Liver (tissue), 9 donors: ENCODE results near the gene MAPKAP1. TPM values are rescaled to one million over a fixed set of nuclear protein-coding genes. Genes with fewer than 3 reads are reported as not detected.

Source experiments
- DNase-seq: peaks from one replicate; pipeline ENCODE4 v3.0.0-alpha.2; 2017; ENCODE audit warnings: low spot score
- H3K27ac ChIP-seq, 2 donors: one replicate each; pipeline ENCODE4 v1.7.0; 2013; ENCODE audit warnings: inconsistent platforms in 2 of 2, low read length in 2 of 2, control low read depth in 1 of 2, low read depth in 1 of 2, mild to moderate bottlenecking in 1 of 2
- H3K27me3 ChIP-seq, 4 donors: one replicate each; pipeline versions ENCODE4 v1.6.1 to v1.7.0; 2013; ENCODE audit warnings: low read length in 3 of 4, inconsistent platforms in 1 of 4, mild to moderate bottlenecking in 1 of 4, moderate library complexity in 1 of 4; ENCODE audit not compliant: control insufficient read depth in 4 of 4, insufficient read depth in 4 of 4
- H3K36me3 ChIP-seq, 4 donors: one replicate each; pipeline versions ENCODE4 v1.6.1 to v1.7.0; 2013; ENCODE audit warnings: low read length in 3 of 4, mild to moderate bottlenecking in 3 of 4, low read depth in 1 of 4, moderate library complexity in 1 of 4; ENCODE audit not compliant: control insufficient read depth in 4 of 4, insufficient read depth in 3 of 4
- H3K4me1 ChIP-seq, 4 donors: one replicate each; pipeline versions ENCODE4 v1.6.1 to v1.7.0; 2013; ENCODE audit warnings: low read length in 3 of 4, mild to moderate bottlenecking in 3 of 4, moderate library complexity in 1 of 4; ENCODE audit not compliant: control insufficient read depth in 4 of 4, insufficient read depth in 4 of 4
- H3K4me3 ChIP-seq, 3 donors: one replicate each; pipeline versions ENCODE4 v1.6.1 to v1.7.0; 2013; ENCODE audit warnings: low read length in 3 of 3, control low read depth in 1 of 3, low read depth in 1 of 3, mild to moderate bottlenecking in 1 of 3
- H3K9ac ChIP-seq, 2 donors: one replicate each; pipeline ENCODE4 v1.7.0; 2013; ENCODE audit warnings: low read length in 2 of 2, mild to moderate bottlenecking in 2 of 2, moderate library complexity in 2 of 2, control low read depth in 1 of 2, low read depth in 1 of 2
- H3K9me3 ChIP-seq, 4 donors: one replicate each; pipeline versions ENCODE4 v1.6.1 to v1.7.0; 2013; ENCODE audit warnings: low read length in 3 of 4; ENCODE audit not compliant: control insufficient read depth in 4 of 4
- ATF3 ChIP-seq: IDR thresholded peaks from 2 replicates; pipeline ENCODE4 v1.6.1; 2016; ENCODE audit warnings: antibody characterized with exemption
- EGR1 ChIP-seq, 2 donors: IDR thresholded peaks; 2 replicates each; pipeline ENCODE4 v1.6.1; 2016 to 2018; ENCODE audit warnings: antibody characterized with exemption in 2 of 2, low read depth in 2 of 2
- FOXA1 ChIP-seq: IDR thresholded peaks from 2 replicates; pipeline ENCODE4 v1.6.1; 2016; ENCODE audit warnings: antibody characterized with exemption
- FOXA2 ChIP-seq: IDR thresholded peaks from 2 replicates; pipeline ENCODE4 v1.6.1; 2016; ENCODE audit warnings: antibody characterized with exemption
- GABPA ChIP-seq, 2 donors: IDR thresholded peaks in 1 of 2; conservative IDR thresholded peaks in 1 of 2; 2 replicates each; pipeline ENCODE4 v1.6.1; 2016; ENCODE audit warnings: antibody characterized with exemption in 2 of 2, mild to moderate bottlenecking in 1 of 2, moderate library complexity in 1 of 2
- HNF4A ChIP-seq, 2 donors: conservative IDR thresholded peaks; 2 replicates each; pipeline ENCODE4 v1.6.1; 2016; ENCODE audit warnings: antibody characterized with exemption in 2 of 2, mild to moderate bottlenecking in 2 of 2
- HNF4G ChIP-seq: IDR thresholded peaks from 2 replicates; pipeline ENCODE4 v1.6.1; 2016; ENCODE audit warnings: antibody characterized with exemption
- JUND ChIP-seq, 2 donors: IDR thresholded peaks; 2 replicates each; pipeline ENCODE4 v1.6.1; 2016; ENCODE audit warnings: antibody characterized with exemption in 2 of 2
- MAX ChIP-seq: IDR thresholded peaks from 2 replicates; pipeline ENCODE4 v1.6.1; 2016; ENCODE audit warnings: antibody characterized with exemption
- NR2F2 ChIP-seq: IDR thresholded peaks from 2 replicates; pipeline ENCODE4 v1.6.1; 2016; ENCODE audit warnings: antibody characterized with exemption
- RAD21 ChIP-seq, 2 donors: IDR thresholded peaks; 2 replicates each; pipeline ENCODE4 v1.6.1; 2016; ENCODE audit warnings: antibody characterized with exemption in 2 of 2, mild to moderate bottlenecking in 2 of 2
- REST ChIP-seq: IDR thresholded peaks from 2 replicates; pipeline ENCODE4 v1.6.1; 2016; ENCODE audit warnings: antibody characterized with exemption, mild to moderate bottlenecking
- RXRA ChIP-seq, 2 donors: IDR thresholded peaks; 2 replicates each; pipeline ENCODE4 v1.6.1; 2017 to 2018; ENCODE audit warnings: antibody characterized with exemption in 2 of 2, mild to moderate bottlenecking in 1 of 2
- SP1 ChIP-seq: IDR thresholded peaks from 2 replicates; pipeline ENCODE4 v1.6.1; 2018; ENCODE audit warnings: antibody characterized with exemption, mild to moderate bottlenecking
- TAF1 ChIP-seq: conservative IDR thresholded peaks from 2 replicates; pipeline ENCODE4 v1.6.1; 2016; ENCODE audit warnings: antibody characterized with exemption, mild to moderate bottlenecking
- YY1 ChIP-seq: IDR thresholded peaks from 2 replicates; pipeline ENCODE4 v1.6.1; 2016; ENCODE audit warnings: antibody characterized with exemption, mild to moderate bottlenecking
- WGBS: extraction: QIAGEN DNeasy Blood & Tissue Kit; methylation state at CpG from one replicate; pipeline ENCODE4 v1.1.7; 2013; 5-methylcytosine and 5-hydroxymethylcytosine counted together
- polyA plus RNA-seq, 2 donors: library from polyadenylated mRNA; stranded (reverse) in 1 of 2; unstranded in 1 of 2; fragments of 200-250 nt in 1 of 2; fragments of >200 nt in 1 of 2; fragmentation: Nextera tagmentation in 1 of 2; extraction: Ambion mirVana in 1 of 2; gene quantifications; one replicate each; pipeline versions ENCODE4 v1.2.1 to v1.2.3, GENCODE V29; 2013 to 2015
- total RNA-seq, 2 donors: library from RNA; depleted of rRNA; stranded (reverse); fragments of >200 nt; gene quantifications; one replicate each; pipeline ENCODE4 v1.2.3, GENCODE V29; 2014
- donor health status: healthy.
- donor health status: healthy.
- donor health status: healthy.
- donor health status: healthy.
- donor health status: healthy.

The MAPKAP1 gene
- total and polyA plus RNA-seq, 4 donors, result 23.6 to 55.9 (median 32.7) TPM

GRCh38 chr9:125621170-125621569, 85.8 kb downstream of the MAPKAP1 start:
- Histone ChIP-seq H3K9ac (no peak overlapping the region), H3K27ac (no peak overlapping the region), H3K27me3 (no peaks in the 10 kb centered on the region), H3K36me3 (no peaks in the 10 kb centered on the region), H3K4me3 (no peak overlapping the region), H3K4me1 (peaks cover 0 to 8% (median 3%) of the 10 kb centered on the region in 4 donors), H3K9me3 (no peaks in the 10 kb centered on the region)
- no peak for DNase-seq
- no peak for TF ChIP-seq HNF4A (conservative IDR thresholded peaks at IDR 0.05)
- TF ChIP-seq RAD21 (IDR thresholded peaks at IDR 0.05), result no peak
- no peak for TF ChIP-seq MAX
- TF ChIP-seq ATF3, result no peak
- no peak for TF ChIP-seq FOXA1
- no peak for TF ChIP-seq RXRA (IDR thresholded peaks at IDR 0.05)
- TF ChIP-seq SP1, result no peak
- TF ChIP-seq REST, result no peak
- no peak for TF ChIP-seq JUND (IDR thresholded peaks at IDR 0.05)
- no peak for TF ChIP-seq EGR1 (IDR thresholded peaks at IDR 0.05; ENCODE audit: low read depth in 2 of 2)
- no peak for TF ChIP-seq TAF1
- TF ChIP-seq YY1, result no peak
- no peak for TF ChIP-seq GABPA (IDR thresholded peaks at IDR 0.05 in 1 of 2, conservative IDR thresholded peaks at IDR 0.05 in 1 of 2)
- TF ChIP-seq FOXA2, result no peak
- TF ChIP-seq NR2F2, result no peak
- 98% methylated on average over 1 of the region's 1 CpG for WGBS

GRCh38 chr9:125620216-125620615, 86.8 kb downstream of the MAPKAP1 start:
- WGBS, result 96% methylated on average over 5 of the region's 5 CpGs
- Histone ChIP-seq H3K36me3 (no peaks in the 10 kb centered on the region), H3K4me3 (no peak overlapping the region), H3K27ac (no peak overlapping the region), H3K9me3 (no peaks in the 10 kb centered on the region), H3K27me3 (no peaks in the 10 kb centered on the region), H3K9ac (no peak overlapping the region), H3K4me1 (peaks cover 0 to under 1% (median 0%) of the 10 kb centered on the region in 4 donors)
- TF ChIP-seq HNF4G (no peak), YY1 (no peak), JUND (IDR thresholded peaks at IDR 0.05) (no peak)
- no peak for DNase-seq

- TF ChIP-seq EGR1 (IDR thresholded peaks at IDR 0.05; ENCODE audit: low read depth in 2 of 2) (no peak), RXRA (IDR thresholded peaks at IDR 0.05) (no peak), HNF4A (conservative IDR thresholded peaks at IDR 0.05) (no peak), FOXA1 (no peak), JUND (IDR thresholded peaks at IDR 0.05) (no peak), ATF3 (no peak), SP1 (no peak), YY1 (no peak)
- Histone ChIP-seq H3K36me3 (no peaks in the 10 kb centered on the region), H3K9ac (no peak overlapping the region), H3K9me3 (no peaks in the 10 kb centered on the region), H3K4me3 (no peak overlapping the region), H3K27me3 (no peaks in the 10 kb centered on the region), H3K27ac (no peak overlapping the region), H3K4me1 (no peaks in the 10 kb centered on the region)
- no peak for DNase-seq
- 98% methylated on average over 5 of the region's 5 CpGs for WGBS
Measured at GRCh38 chr9:125617087-125617486, 89.9 kb downstream of the MAPKAP1 start.
